Gastroesophageal sphincter (tissue), 4 donors: ENCODE results near the gene MPND. TPM values are rescaled to one million over a fixed set of nuclear protein-coding genes. Genes with fewer than 3 reads are reported as not detected.
A peak's percentile ranks its signal among the peaks of the same experiment; 100 is the strongest.
"Not testable (repeated sequence)": the region's sequence is repeated elsewhere in the genome, so short reads cannot be mapped to it uniquely, and the experiment has no call there.

Experiments used
- ATAC-seq: fragments of 150-250 bp; one replicate; pipeline ENCODE4 v1.9.1; 2016; ENCODE audit warnings: mild to moderate bottlenecking, moderate library complexity
- H3K27ac ChIP-seq, 4 donors: fragments of 200-600 bp; sonication (generic) in 3 of 4; 1 replicate in 3 of 4; 2 replicates in 1 of 4; pipeline ENCODE4 v1.5.1; 2016 to 2019
- H3K27me3 ChIP-seq: fragments of 200-600 bp; sonication (generic); one replicate; pipeline ENCODE4 v1.5.1; 2019
- H3K36me3 ChIP-seq, 2 donors: fragments of 200-600 bp; sonication (generic); one replicate each; pipeline ENCODE4 v1.5.1; 2019; ENCODE audit warnings: control low read depth in 1 of 2
- H3K4me1 ChIP-seq, 3 donors: fragments of 200-600 bp; sonication (generic); 1 replicate in 2 of 3; 2 replicates in 1 of 3; pipeline ENCODE4 v1.5.1; 2016 to 2019; ENCODE audit warnings: control low read depth in 2 of 3
- H3K4me3 ChIP-seq, 2 donors: fragments of 200-600 bp; sonication (generic); one replicate each; pipeline ENCODE4 v1.5.1; 2019; ENCODE audit warnings: mild to moderate bottlenecking in 1 of 2, moderate library complexity in 1 of 2
- H3K9me3 ChIP-seq, 3 donors: fragments of 200-600 bp; sonication (generic); one replicate each; pipeline ENCODE4 v1.5.1; 2017 to 2019; ENCODE audit warnings: control low read depth in 2 of 3
- CTCF ChIP-seq, 4 experiments: fragments of 200-600 bp in 2 of 4; fragments of 450-650 bp in 2 of 4; sonication (generic) in 1 of 4; IDR thresholded peaks; one replicate each; pipeline ENCODE4 v1.5.1; 2017 to 2019; ENCODE audit warnings: antibody characterized with exemption in 4 of 4, mild to moderate bottlenecking in 2 of 4, moderate library complexity in 2 of 4
- EP300 ChIP-seq: sonication (generic); formaldehyde crosslinking; IDR thresholded peaks from one replicate; pipeline ENCODE4 v1.6.1; 2017; ENCODE audit warnings: antibody characterized with exemption, mild to moderate bottlenecking
- POLR2A ChIP-seq, 2 donors: fragments of 450-650 bp; IDR thresholded peaks; one replicate each; pipeline ENCODE4 v1.6.1; 2017; ENCODE audit warnings: antibody characterized with exemption in 2 of 2, mild to moderate bottlenecking in 2 of 2, moderate library complexity in 1 of 2
- POLR2AphosphoS5 ChIP-seq: sonication (generic); formaldehyde crosslinking; IDR thresholded peaks from one replicate; pipeline ENCODE4 v1.6.1; 2017; ENCODE audit warnings: antibody characterized with exemption
- WGBS, 2 donors: methylation state at CpG; one replicate each; pipeline ENCODE4 v1.1.5; 2018; ENCODE audit warnings: low coverage in 1 of 2; 5-methylcytosine and 5-hydroxymethylcytosine counted together
- total RNA-seq, 4 donors: library from RNA; depleted of rRNA; stranded (reverse); fragments of >200 nt; gene quantifications; one replicate each; pipeline ENCODE4 v1.1.0, GENCODE V29; 2016

MPND gene
- total RNA-seq, 4 donors from 2014 or later: 4.7 to 7.5 (median 6.0) TPM

GRCh38 chr19:4347521-4347920 lies 4.2 kb downstream of the MPND start:
- H3K27me3 ChIP-seq: no peaks in the 10 kb centered on the region
- no peak overlapping the region for H3K27ac ChIP-seq
- H3K4me1 ChIP-seq: peaks cover 0 to 16% (median 6%) of the 10 kb centered on the region in 3 donors
- 71 to 76% methylated on average over 5 to 6 of the region's 6 CpGs for WGBS, 2 donors
- TF ChIP-seq POLR2AphosphoS5 (no peak), EP300 (no peak), CTCF (IDR thresholded peaks at IDR 0.05) (no peak), POLR2A (IDR thresholded peaks at IDR 0.05) (no peak)
- H3K36me3 ChIP-seq: peaks cover 0 to 34% of the 10 kb centered on the region in 2 donors
- H3K9me3 ChIP-seq: no peaks in the 10 kb centered on the region
- ATAC-seq: no peak
- no peak overlapping the region for H3K4me3 ChIP-seq

GRCh38 chr19:4349225-4349624 lies 5.9 kb downstream of the MPND start:
- WGBS, 2 donors: 90 to 100% methylated on average over 5 to 8 of the region's 16 CpGs
- not testable (repeated sequence) for ATAC-seq, H3K27ac ChIP-seq, H3K27me3 ChIP-seq, H3K9me3 ChIP-seq, H3K4me3 ChIP-seq
- Histone ChIP-seq H3K36me3 (peaks cover 0 to 45% of the 10 kb centered on the region in 2 donors), H3K4me1 (peaks cover 0 to 16% (median 2%) of the 10 kb centered on the region in 3 donors)

GRCh38 chr19:4350111-4350510 lies 6.7 kb downstream of the MPND start:
- TF ChIP-seq POLR2AphosphoS5 (no peak), CTCF (IDR thresholded peaks at IDR 0.05) (no peak), EP300 (no peak), POLR2A (IDR thresholded peaks at IDR 0.05) (no peak)
- Histone ChIP-seq H3K27ac (no peak overlapping the region), H3K9me3 (no peaks in the 10 kb centered on the region), H3K36me3 (peaks cover 0 to 54% of the 10 kb centered on the region in 2 donors), H3K4me3 (no peak overlapping the region), H3K4me1 (peaks cover 0 to 10% (median 0%) of the 10 kb centered on the region in 3 donors), H3K27me3 (no peaks in the 10 kb centered on the region)
- 80 to 89% methylated on average over 5 to 7 of the region's 8 CpGs for WGBS, 2 donors
- ATAC-seq: no peak

GRCh38 chr19:4350726-4351125 lies 7.4 kb downstream of the MPND start:
- H3K27ac ChIP-seq: no peak overlapping the region
- no peak for ATAC-seq
- WGBS, 2 donors: 94 to 96% methylated on average over 5 to 8 of the region's 9 CpGs
- peaks cover 0 to 56% of the 10 kb centered on the region in 2 donors for H3K36me3 ChIP-seq
- no peak overlapping the region for H3K4me3 ChIP-seq
- TF ChIP-seq EP300 (no peak), POLR2A (IDR thresholded peaks at IDR 0.05) (no peak), CTCF (IDR thresholded peaks at IDR 0.05) (no peak), POLR2AphosphoS5 (no peak)
- H3K4me1 ChIP-seq: peaks cover 0 to 10% (median 0%) of the 10 kb centered on the region in 3 donors
- H3K9me3 ChIP-seq: no peaks in the 10 kb centered on the region
- H3K27me3 ChIP-seq: no peaks in the 10 kb centered on the region

DNA sequence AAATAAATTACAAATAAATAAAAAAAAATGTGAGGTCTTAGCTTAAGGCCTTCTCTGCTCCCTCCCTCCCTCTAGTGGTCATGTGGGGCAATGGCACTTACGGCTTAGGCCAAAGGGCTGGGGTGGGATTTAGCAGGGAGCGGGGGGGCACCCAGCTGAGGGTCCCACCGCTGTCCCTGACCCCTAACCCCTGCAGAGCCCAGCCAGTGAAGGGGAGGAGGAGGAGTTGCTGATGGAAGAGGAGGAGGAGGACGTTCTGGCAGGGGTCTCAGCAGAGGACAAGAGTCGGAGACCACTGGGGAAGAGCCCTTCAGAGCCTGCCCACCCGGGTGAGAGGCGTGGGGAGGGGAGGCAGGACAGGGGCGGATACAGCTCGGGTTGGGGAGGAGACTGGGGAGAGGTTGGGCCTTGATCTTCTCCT lies 9.3 kb downstream of the MPND start:
- 40% methylated on average over 6 of the region's 9 CpGs; no CpG with 5 or more reads in 1 of the 2 donors for WGBS, 2 donors
- Histone ChIP-seq H3K9me3 (no peaks in the 10 kb centered on the region), H3K27me3 (no peaks in the 10 kb centered on the region), H3K4me3 (no peak overlapping the region), H3K4me1 (peaks cover 0 to 10% (median 0%) of the 10 kb centered on the region in 3 donors), H3K36me3 (peaks cover 0 to 50% of the 10 kb centered on the region in 2 donors), H3K27ac (no peak overlapping the region)
- TF ChIP-seq EP300 (no peak), CTCF (IDR thresholded peaks at IDR 0.05) (peak in 3 of 4 experiments; percentile 50 to 68 (median 67)), POLR2AphosphoS5 (no peak)
- peak; percentile 69 for ATAC-seq
